Stimulated activated effector memory CD8-positive, alpha-beta T cell treated with anti-CD3 and anti-CD28 coated beads, Interleukin-12 subunit alpha, Interleukin-12 subunit beta, amount 100 ng/mL, for 72 hours (primary cell): ENCODE data around the gene GJA5.

ENCODE experiments used
- ATAC-seq: fragments of 150-1000 bp; cut with Tn5 transposase; 2 replicates; pipeline ENCODE4 v1.10.0; 2021
- DNase-seq, 2 donors: peaks; one replicate each; pipeline ENCODE4 v3.0.0; 2021 to 2022; ENCODE audit warnings: low spot score in 2 of 2
- H3K27ac Mint-ChIP-seq: one replicate; pipeline ENCODE4 v1.8.0; 2022; ENCODE audit warnings: mild to moderate bottlenecking, mixed read lengths
- H3K36me3 Mint-ChIP-seq: one replicate; pipeline ENCODE4 v1.8.0; 2022; ENCODE audit warnings: mild to moderate bottlenecking, mixed read lengths
- H3K4me1 Mint-ChIP-seq: one replicate; pipeline ENCODE4 v1.8.0; 2022; ENCODE audit warnings: mixed read lengths
- H3K4me3 Mint-ChIP-seq: one replicate; pipeline ENCODE4 v1.8.0; 2022; ENCODE audit warnings: mild to moderate bottlenecking, mixed read lengths
- H3K9me3 Mint-ChIP-seq: one replicate; pipeline ENCODE4 v1.8.0; 2022; ENCODE audit warnings: mixed read lengths

Gene GJA5

DNA sequence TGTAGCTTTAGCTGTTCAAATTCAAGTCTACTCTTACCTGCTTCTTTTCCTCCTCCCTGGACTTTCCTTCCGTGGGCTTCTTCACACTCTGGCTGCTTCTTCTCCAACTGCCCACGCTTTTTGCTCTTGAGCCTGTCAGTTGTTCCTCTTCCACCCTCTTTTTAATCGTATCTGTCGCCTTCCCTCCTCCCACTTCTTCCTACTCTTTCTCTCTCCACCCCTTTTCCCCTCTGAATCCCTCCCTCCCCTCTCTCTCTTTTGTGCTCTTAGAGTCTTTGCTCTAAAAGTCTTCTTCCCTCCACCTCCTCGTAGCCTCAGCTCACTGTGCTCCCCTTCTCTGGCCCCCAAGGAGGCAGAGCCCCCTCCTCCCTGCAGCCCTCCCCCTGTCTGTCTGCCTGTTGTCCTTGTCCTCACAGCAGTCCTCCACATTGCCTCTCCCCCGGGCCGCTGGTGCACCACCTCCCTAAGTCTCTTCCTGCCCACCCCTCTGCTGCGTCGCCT lies 12.9 kb upstream of the GJA5 start:
- no peaks in the 10 kb centered on the region for H3K9me3 Mint-ChIP-seq
- no peaks in the 10 kb centered on the region for H3K36me3 Mint-ChIP-seq
- H3K27ac Mint-ChIP-seq: no peak overlapping the region
- H3K4me1 Mint-ChIP-seq: peaks cover 19% of the 10 kb centered on the region
- DNase-seq (no peak), ATAC-seq (no peak)
- H3K4me3 Mint-ChIP-seq: no peak overlapping the region

- H3K9me3 Mint-ChIP-seq: no peaks in the 10 kb centered on the region
- H3K4me1 Mint-ChIP-seq: peaks cover 19% of the 10 kb centered on the region
- H3K27ac Mint-ChIP-seq: no peak overlapping the region
- H3K36me3 Mint-ChIP-seq: no peaks in the 10 kb centered on the region
- DNase-seq (no peak), ATAC-seq (no peak)
- no peak overlapping the region for H3K4me3 Mint-ChIP-seq
These were observed 12.2 kb upstream of the GJA5 start for GRCh38 chr1:147772570-147772969.

DNA sequence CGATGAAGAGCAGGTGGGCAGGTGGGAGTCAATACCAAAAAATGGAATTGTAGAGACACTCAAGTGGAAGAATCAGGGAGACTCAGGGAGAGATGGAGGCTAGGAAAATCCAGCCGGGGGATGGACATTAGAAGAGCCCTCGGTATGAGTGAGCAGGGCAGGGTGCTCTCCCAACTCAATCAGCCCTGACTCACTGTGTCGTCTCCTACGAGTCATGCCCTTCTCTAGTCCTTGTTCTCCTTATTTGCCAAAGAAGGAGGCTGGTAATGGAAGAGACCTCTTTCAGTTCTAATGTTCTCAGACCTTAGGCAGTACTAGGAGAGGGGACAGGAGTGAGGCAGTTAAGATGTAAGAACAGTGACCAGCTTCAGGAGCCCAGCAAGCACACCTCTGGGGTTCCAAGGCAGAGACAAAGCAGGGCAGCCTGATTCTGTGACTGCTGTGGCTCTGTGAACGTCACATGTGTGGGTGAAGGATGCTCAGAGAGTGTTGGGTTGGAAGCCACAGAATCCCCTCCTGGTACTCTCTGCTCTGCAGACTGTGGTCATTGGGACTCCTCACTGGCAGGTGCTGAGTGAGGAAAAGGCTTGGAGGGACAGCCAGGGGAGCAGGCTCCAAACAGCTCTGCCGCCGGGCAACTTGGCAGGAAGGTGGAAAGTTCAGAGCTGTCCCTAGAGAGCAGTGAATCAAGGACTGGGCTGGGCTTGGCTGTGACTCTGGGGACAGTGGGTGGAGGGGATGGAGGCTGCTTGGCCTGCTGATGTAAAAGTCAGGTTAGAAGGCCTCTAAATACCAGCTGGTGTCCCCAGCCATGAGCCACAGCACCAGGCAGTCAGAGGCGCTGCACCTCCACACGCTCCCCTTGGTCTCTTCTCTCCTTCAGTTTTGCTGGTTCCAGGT lies 11.1 kb upstream of the GJA5 start:
- no peak overlapping the region for H3K4me3 Mint-ChIP-seq
- ATAC-seq: peak; percentile 69
- DNase-seq: no peak
- H3K4me1 Mint-ChIP-seq: peaks cover 19% of the 10 kb centered on the region
- no peak overlapping the region for H3K27ac Mint-ChIP-seq
- no peaks in the 10 kb centered on the region for H3K9me3 Mint-ChIP-seq
- H3K36me3 Mint-ChIP-seq: no peaks in the 10 kb centered on the region

DNA sequence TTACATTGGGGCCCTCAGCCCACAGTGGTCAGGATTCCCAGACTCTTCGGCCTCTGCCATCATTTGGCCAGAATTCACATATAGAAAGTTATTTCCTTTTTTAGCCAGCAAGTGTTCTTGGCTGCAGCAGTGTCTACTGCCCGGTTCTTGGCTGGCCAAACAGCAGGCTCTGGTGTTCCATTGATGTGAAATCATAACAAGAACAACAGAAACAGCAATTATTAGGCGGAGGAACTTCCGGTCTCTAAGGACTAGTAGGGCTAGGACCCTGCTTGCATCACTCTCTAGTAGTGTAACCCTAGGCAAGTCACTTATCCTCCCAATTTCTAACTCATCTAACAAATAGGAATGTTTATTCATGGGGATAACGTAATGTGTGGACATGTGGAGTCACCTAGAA lies 8.7 kb upstream of the GJA5 start:
- Mint-ChIP-seq H3K36me3 (no peaks in the 10 kb centered on the region), H3K4me1 (peaks cover 19% of the 10 kb centered on the region), H3K4me3 (no peak overlapping the region), H3K9me3 (no peaks in the 10 kb centered on the region), H3K27ac (no peak overlapping the region)
- no peak for DNase-seq
- ATAC-seq: no peak

DNA sequence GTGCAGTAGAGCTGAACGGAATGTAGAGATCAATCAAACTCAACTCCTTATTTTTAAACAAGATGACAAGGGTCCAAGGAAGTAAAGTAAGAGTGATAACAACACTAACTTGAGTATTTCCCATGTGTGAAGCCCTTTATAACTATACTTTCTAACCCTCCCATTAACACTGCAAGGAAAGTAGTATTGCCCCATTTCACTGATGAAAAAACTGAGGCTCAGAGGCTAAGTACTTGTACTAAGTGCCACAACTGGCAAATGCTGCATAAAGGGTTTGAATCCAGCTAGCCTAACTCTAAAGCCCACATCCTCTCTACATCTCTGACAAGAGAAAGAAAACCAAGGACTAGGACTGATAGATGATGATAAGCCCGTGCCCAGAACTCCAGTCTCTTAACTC lies 8.2 kb upstream of the GJA5 start:
- DNase-seq (no peak), ATAC-seq (no peak)
- H3K9me3 Mint-ChIP-seq: no peaks in the 10 kb centered on the region
- H3K4me3 Mint-ChIP-seq: no peak overlapping the region
- H3K4me1 Mint-ChIP-seq: peaks cover 17% of the 10 kb centered on the region
- H3K27ac Mint-ChIP-seq: no peak overlapping the region
- no peaks in the 10 kb centered on the region for H3K36me3 Mint-ChIP-seq

GRCh38 chr1:147768101-147768500 lies 7.7 kb upstream of the GJA5 start:
- Mint-ChIP-seq H3K4me1 (peaks cover 16% of the 10 kb centered on the region), H3K4me3 (no peak overlapping the region), H3K27ac (no peak overlapping the region), H3K36me3 (no peaks in the 10 kb centered on the region), H3K9me3 (no peaks in the 10 kb centered on the region)
- no peak for ATAC-seq
- no peak for DNase-seq

DNA sequence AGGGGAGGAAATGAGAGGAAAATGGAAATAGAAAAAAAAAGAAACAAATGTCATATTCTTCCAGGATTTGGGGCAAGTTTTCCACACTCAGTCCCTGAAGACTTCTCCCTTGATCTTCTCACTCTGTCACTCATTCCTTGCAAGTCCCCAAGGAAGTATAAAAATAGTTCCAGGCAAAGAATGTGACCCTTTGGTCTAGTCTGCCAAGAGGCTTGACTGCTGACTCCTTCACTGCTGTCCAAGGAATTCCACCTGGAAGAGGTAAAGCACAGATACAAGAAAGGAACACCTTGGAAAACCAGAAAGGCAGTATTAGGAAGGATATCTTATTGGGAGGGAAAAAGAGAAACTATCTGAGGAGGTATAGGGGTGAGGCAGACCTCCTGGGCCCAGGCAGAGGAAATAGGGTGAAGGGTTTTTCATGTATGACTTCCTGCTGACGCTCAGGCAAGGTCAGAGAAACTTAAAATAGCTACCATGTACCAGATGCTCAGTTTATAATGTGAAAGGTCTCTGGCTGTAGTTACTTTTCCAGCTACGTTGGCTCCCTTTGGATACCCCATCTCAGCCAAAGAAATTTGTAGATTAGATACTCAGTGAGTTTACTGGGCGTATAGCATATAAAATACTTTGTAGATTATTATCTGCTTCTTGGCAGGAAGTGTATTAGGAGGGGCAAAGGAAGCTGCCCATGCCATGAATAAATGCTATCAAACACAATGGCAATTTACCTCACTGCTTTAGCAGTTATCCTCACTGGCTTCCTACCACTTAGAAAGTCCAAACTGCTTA lies 2.0 kb upstream of the GJA5 start:
- H3K9me3 Mint-ChIP-seq: no peaks in the 10 kb centered on the region
- no peak overlapping the region for H3K4me3 Mint-ChIP-seq
- no peak for DNase-seq
- peak; percentile 54 for ATAC-seq
- peak overlapping the region; percentile 41 for H3K27ac Mint-ChIP-seq
- H3K36me3 Mint-ChIP-seq: no peaks in the 10 kb centered on the region
- H3K4me1 Mint-ChIP-seq: peaks cover 24% of the 10 kb centered on the region

DNA sequence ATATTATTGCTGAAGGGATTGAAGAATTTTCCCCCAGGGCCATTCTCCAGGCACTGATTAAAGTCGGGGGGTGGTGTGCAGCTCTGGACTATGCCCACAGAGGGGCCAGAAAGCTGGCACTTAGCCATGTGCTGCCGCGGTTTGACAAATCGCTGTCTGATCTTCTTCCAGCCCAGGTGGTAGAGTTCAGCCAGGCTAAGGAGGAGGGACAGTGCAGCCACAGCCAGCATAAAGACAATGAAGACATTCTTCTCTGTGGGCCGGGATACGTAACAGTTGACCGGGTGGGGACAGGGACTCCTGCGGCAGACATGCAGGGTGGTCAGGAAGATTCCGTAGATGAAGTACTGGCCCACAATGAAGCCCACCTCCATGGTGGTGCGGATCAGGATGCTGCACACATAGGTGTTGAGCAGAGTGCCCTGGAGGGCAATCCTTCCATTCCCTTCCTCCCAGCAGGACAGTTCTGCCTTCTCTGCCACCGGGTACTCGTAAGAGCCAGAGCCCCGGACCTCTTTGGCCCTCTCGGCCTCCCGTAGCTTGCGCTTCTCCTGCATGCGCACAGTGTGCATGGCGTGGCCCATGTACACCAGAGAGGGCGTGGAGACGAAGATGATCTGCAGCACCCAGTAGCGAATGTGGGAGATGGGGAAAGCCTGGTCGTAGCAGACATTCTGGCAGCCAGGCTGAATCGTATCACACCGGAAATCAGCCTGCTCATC lies 1.9 kb downstream of the GJA5 start:
- ATAC-seq (no peak), DNase-seq (no peak)
- peaks cover 24% of the 10 kb centered on the region for H3K4me1 Mint-ChIP-seq
- H3K9me3 Mint-ChIP-seq: no peaks in the 10 kb centered on the region
- H3K27ac Mint-ChIP-seq: no peak overlapping the region
- H3K4me3 Mint-ChIP-seq: no peak overlapping the region
- H3K36me3 Mint-ChIP-seq: no peaks in the 10 kb centered on the region

- no peak overlapping the region for H3K27ac Mint-ChIP-seq
- DNase-seq: no peak
These were observed 3.1 kb downstream of the GJA5 start for GRCh38 chr1:147757015-147757990.

GRCh38 chr1:147756341-147756740 lies 4.1 kb downstream of the GJA5 start:
- H3K9me3 Mint-ChIP-seq: no peaks in the 10 kb centered on the region
- H3K27ac Mint-ChIP-seq: no peak overlapping the region
- no peak for DNase-seq
- no peak overlapping the region for H3K4me3 Mint-ChIP-seq
- peaks cover 2% of the 10 kb centered on the region for H3K4me1 Mint-ChIP-seq
- H3K36me3 Mint-ChIP-seq: no peaks in the 10 kb centered on the region
- ATAC-seq: no peak

More at GRCh38 chr1:147757015-147757990, 3.1 kb downstream of the GJA5 start:
- Mint-ChIP-seq H3K36me3 (no peaks in the 10 kb centered on the region), H3K4me3 (no peak overlapping the region), H3K9me3 (no peaks in the 10 kb centered on the region), H3K4me1 (peaks cover 12% of the 10 kb centered on the region)
- no peak for ATAC-seq

DNA sequence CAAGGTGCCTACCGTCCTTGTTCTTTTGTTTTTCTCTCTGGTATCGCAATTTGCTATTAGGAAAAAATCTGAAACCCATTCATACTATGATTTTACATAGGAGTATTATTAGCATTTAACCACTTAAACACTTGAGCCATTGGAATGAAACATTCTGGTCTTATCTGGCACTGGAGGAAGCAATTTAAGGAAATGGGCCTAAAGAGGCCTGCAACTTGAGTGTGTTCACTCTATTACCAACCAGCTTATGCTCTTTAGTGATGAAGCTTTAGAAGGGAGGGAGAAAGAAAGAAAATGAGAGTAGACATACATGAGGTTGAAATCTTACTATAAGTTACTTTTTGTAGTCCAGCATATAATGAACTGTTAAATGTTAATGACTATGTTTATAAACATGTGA lies 5.7 kb downstream of the GJA5 start:
- DNase-seq (no peak), ATAC-seq (no peak)
- Mint-ChIP-seq H3K27ac (no peak overlapping the region), H3K4me3 (no peak overlapping the region), H3K9me3 (no peaks in the 10 kb centered on the region), H3K4me1 (no peaks in the 10 kb centered on the region), H3K36me3 (no peaks in the 10 kb centered on the region)

GRCh38 chr1:147753081-147753480 lies 7.3 kb downstream of the GJA5 start:
- Mint-ChIP-seq H3K9me3 (no peaks in the 10 kb centered on the region), H3K4me3 (no peak overlapping the region), H3K4me1 (no peaks in the 10 kb centered on the region), H3K36me3 (no peaks in the 10 kb centered on the region), H3K27ac (no peak overlapping the region)
- no peak for ATAC-seq
- DNase-seq: no peak

GRCh38 chr1:147752511-147752910 lies 7.9 kb downstream of the GJA5 start:
- ATAC-seq (no peak), DNase-seq (no peak)
- H3K36me3 Mint-ChIP-seq: no peaks in the 10 kb centered on the region
- H3K4me1 Mint-ChIP-seq: no peaks in the 10 kb centered on the region
- H3K4me3 Mint-ChIP-seq: no peak overlapping the region
- no peak overlapping the region for H3K27ac Mint-ChIP-seq
- H3K9me3 Mint-ChIP-seq: no peaks in the 10 kb centered on the region

DNA sequence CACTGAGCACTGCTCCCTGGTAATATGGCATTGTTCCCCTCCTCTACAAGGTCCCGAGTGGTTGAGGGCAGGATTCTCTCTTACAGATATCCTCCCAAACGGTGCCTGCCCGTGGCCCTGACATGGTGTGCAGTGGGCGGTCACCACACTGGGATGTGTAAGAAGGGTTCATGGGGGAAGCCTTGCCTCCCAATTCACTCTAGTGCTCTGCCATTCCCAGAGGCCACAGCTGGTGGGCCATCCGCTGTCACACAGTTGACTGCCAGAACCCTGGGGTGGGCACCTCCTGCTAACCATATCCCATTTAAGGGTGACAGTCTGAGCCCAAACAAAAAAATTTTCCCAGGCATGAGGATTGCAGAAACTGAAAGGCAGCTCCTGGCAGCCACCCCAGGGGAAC lies 9.1 kb downstream of the GJA5 start:
- Mint-ChIP-seq H3K9me3 (no peaks in the 10 kb centered on the region), H3K27ac (no peak overlapping the region)

More for the DNA sequence above, 9.1 kb downstream of the GJA5 start:
- Mint-ChIP-seq H3K36me3 (no peaks in the 10 kb centered on the region), H3K4me1 (no peaks in the 10 kb centered on the region), H3K4me3 (no peak overlapping the region)
- no peak for ATAC-seq
- DNase-seq: no peak
